GM19467 (cell line): ENCODE measurements around the gene DAZAP1.
"Not testable (repeated sequence)": the region's sequence is repeated elsewhere in the genome, so short reads cannot be mapped to it uniquely, and the experiment has no call there.

ENCODE experiments used
- ATAC-seq: cut with Tn5 transposase; IDR thresholded peaks from one replicate; pipeline ENCODE4 v1.9.1; 2021; ENCODE audit warnings: mild to moderate bottlenecking, moderate library complexity; ENCODE audit not compliant: unreplicated experiment

DAZAP1 gene

DNA sequence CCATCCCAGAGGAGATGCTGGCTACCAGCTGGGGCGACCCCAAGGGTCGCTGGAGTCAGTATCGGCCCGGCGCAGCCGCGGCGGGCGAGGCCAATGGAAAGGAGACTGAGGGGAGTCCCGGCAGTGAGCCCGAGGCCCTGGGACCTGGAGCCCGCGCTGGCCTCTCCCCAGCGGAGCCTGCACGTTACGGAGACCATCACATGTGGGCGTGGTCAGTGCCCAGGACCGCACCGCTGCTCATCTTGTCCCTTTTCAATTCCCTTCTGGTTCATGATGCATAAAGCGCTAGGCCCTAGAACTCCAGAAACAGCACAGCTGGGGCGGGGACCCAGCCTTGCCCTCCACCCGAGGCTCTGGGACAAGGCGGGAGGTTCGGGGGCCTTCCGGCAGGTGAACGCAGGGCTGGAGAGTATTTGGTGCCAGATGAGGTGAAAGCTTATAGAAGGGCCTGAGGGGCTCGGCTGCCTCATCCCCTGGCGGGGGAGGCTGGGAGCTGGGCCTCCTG is 63.7 kb downstream of the DAZAP1 start:
- no peak for ATAC-seq

- no peak for ATAC-seq
These were observed 64.3 kb downstream of the DAZAP1 start for GRCh38 chr19:1471515-1472160.

DNA sequence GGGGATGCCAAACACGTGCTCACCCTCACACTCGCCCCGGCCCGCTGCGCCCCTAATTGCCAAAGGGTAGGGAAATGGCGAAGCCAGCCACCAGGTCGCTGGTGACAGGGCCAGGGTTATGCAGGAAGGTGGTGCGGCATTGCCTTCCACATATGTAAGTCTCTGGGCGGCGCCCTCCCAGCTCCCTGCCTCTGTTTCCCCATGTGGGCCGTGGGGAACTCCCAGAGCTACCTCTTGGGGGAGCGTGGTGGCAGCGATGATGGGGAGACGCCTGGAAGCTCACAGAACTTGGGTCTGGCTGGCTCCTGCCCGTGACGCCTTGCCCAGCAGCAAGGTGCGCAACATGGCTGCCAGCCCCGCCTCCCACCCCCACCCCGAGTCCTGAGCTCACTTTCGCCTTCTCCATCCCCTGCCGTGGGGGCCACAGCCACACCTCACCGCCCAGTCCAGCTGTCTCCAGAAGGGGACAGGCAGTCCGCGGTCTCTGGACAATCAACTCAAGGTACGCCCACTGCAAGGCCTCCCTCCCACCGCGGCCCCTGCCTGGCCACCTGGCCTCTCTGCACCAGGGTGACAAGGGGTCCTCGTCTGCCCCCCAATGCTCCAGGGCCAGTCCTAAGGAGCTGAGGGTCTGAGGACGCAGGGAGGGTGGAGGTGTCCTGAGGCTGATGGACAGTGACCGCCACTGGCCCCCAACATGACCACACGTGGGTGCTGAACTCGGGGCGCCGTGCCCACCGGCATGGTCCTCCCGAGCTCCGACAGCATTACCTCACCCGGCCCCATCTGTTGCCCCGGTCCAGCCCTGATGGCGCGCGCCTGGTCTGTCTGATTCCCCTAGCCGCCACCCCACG is 65.1 kb downstream of the DAZAP1 start:
- no peak for ATAC-seq

GRCh38 chr19:1473085-1473851 is 65.9 kb downstream of the DAZAP1 start:
- no peak for ATAC-seq

DNA sequence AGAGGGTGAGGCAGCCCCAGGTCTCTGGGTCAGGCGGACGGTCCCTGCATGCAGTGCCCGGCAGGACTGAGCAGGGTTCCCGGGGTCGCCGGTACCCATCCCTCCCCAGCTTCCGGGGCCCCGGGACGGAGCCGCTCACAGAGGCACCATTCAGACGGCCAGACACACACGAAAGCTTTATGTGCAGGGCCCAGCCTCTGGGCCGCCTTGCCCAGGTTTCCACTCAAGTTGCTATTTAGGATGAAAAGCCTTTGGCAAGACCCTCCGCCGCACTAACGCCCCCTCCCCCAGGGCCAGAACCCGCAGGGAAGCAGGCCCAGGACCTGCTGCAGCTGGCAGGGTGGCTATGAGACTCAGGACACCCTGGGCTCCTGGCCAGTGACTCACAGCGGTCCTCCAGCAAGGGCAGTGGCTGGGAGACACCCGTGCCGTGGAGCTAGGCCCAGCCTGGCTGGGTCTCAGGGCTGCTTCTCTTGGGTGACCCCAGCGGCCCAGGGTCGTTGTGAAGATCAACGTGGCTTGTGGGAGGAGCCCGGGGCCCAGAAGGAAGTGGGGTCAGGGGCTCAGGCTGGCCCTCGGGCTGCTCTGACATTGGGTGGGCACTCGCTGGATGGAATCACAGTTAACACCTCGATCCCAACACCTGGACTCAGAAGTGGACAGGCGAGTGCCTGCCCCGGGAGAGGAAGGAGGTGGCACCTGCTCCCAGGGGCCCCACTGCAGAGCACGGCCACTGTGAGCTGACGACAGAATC is 66.8 kb downstream of the DAZAP1 start:
- no peak for ATAC-seq

DNA sequence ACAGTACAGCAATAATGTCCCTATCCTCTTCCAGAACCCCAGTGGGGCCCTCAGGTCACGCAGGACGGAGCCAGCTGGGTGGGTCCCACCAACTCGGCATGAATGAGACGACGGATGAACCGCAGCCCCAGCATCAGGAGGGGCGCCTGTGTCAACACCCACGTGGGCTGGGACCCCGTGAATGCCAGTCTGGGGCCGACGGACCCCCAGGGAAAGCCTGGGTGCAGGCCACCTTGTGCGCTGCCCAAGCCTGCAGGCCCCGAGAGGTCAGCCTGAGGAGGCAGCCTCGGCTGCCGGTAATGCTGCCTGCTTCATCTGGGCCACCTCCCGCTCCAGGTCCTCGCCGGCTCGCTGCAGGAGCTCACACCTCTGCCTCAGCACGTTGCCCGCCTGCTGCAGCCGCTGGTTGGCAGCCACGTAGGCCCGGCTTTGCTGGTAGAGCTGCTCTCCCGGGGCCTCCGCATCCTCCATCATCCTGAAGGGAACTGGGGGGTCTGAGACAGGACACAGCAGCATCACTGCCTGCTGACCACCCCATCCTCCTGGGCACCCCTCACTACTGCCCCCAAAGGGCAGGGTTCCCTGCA is 67.5 kb downstream of the DAZAP1 start:
- ATAC-seq = no peak

DNA sequence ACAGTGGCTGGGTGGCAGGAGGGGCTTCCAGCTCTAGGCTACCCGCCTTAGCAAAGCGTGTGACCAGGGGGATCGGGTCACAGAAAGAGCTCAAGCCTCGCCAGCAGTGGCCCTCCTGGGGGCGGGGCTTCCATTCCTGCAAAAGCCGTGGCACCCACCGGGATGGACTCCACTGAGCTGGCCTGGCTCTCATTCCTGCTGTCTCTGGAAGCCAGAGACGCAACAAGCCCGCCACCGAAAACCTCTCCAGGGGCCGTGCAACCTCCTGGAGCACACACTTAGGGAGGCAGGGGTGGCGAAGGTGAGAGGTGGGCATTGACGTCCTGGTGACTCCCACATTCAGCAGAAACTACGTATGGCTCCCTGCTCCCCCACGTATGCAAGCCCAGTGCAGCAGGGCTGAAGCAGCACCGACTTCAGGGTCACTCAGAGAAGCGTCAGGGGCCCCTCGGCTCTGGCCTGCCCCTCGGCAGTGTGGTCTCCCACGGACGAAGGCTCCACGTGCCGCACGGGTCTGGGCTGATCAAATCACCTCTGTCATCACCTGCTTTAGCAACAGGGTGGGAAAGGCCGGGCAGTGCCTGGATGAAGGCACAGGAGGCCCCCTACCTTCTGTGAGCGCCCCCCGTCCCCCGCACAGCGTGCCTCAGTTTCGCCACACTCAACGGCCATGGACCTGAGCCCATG is 68.5 kb downstream of the DAZAP1 start:
- no peak for ATAC-seq

GRCh38 chr19:1477056-1477455 is 69.7 kb downstream of the DAZAP1 start:
- ATAC-seq = not testable (repeated sequence)

DNA sequence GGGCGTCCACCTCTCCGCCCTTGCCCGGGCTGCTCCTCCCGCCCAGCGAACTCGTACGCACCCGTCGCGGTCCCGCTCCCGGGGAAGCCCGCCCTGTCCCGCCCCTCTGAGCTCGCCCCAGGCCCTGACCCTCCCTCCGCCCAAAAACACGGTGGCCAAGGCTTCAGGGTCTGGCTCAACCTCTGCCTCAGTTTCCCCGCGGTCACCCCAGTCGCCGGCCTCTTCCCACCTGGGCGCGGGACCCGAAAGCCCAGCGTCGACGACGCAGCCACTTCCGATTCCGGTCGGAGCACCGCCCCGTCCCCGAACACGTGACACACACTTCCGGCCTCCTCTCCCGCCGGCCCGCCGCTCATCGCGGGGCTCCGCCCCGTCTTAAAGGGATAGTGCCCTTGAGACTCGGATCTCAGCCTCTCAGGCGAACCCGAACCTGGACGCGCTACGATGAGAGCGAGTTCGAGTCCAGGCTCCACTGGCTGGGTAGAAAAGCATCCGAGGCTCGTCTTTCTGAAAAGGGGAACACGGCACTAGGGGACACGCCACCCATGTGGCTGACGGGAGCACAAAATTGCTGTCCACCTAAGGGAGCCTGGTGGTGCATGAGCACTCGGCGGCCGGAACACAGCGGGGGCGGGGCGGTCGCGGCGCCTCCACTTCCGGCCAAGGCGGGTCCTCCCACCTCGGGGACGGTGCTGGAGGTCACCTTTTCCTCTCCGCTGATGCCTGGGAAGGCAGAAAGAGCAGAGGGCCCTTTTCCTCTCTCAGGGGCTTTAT is 71.7 kb downstream of the DAZAP1 start, which contains the start of gene C19orf25:
Gene C19orf25, minus strand, starts transcription at position 282 of the 774 bp plus-strand sequence. CDS start 312 bp downstream, outside the sequence.
- peak; percentile 66 for ATAC-seq

DNA sequence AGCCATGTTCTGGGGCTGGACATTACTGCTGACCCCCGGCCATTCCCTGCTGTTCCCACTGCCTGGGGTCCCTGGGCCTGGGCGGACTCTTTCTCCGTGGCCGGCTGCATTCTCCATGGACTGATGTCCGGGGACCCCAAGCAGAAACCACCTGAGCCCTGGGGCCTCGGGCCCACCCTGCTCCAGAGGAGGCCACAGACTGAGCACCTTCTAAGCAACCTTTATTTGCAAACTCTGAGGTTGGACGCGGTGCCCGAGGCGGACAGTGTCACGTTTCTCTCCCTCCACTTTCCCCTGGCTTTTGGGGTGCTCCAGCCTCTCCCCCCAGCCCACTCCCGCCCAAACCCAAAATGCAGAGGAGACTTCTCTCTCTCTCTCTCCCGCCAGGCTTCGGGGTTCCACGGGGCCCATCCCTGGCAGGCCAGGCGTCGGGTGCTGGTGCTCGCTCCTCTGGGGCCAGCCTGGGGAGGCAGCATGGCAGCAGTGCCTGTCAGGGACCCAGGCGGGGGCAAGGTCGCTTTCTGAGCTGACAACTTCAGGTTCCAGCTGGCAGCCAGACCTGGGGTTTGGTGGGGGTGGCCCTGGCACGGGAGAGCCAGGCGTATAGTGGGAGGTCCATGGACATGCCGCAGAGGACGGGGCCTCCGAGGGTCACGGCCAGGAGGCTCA is 74.0 kb downstream of the DAZAP1 start:
- ATAC-seq = no peak

DNA sequence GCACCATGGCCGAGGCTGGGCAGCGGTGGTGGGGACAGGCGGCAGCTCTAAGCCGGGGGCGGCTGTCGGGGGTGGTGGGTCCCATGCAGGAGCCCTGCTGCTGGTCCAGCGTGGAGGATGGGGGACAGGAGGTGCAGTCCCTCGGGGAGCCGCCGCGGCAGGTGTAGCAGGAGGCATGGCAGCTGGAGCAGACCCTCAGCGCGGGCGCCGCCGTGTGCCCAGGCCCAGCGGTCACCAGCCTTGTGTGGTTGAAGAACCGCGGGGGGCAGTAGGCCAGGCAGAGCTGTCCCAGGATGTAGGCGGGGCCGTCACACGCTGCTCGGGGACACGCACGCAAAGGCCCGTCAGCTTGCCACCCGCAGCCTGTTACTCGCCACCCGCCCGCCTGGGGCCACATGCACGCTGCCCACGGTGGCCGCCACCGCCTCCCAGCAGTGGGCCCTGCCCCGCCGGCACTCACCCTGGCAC is 74.5 kb downstream of the DAZAP1 start:
- no peak for ATAC-seq

DNA sequence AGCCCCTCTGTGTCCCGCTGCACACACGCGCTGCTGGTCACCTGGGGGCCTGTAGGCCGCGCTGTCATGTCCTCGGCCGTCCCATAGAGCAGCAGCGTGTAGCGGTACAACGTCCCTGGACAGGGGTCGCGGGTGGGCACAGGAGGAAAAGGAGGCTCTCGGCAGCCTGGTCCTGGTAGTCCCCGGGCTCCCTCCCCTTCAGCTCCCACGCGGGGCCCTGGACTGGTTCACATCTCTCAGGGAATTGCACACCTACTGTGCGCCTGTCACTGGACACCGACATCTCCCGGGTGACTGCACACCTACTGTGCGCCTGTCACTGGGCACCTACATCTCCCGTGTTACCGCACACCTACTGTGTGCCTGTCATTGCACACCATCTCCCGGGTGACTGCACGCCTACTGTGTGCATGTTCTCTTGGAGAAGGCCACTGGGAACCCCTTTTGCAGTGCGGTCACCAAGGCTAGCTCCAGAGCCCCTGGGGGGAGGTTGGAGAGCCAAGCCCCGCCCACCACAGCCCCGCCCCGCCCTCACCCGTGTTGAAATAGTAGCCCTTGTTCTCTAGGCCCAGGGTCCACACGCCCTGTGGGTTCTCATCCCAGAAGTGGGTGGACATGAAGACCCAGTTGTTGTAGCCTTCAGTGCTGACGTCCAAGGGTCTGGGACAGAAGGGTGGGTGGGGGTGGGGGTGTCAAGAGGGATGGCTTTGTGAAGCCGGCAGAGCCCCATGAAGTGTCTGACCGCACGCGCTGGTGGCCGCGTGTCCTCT is 75.2 kb downstream of the DAZAP1 start:
- ATAC-seq = no peak

GRCh38 chr19:1483131-1483978 is 76.0 kb downstream of the DAZAP1 start:
- ATAC-seq = no peak

DNA sequence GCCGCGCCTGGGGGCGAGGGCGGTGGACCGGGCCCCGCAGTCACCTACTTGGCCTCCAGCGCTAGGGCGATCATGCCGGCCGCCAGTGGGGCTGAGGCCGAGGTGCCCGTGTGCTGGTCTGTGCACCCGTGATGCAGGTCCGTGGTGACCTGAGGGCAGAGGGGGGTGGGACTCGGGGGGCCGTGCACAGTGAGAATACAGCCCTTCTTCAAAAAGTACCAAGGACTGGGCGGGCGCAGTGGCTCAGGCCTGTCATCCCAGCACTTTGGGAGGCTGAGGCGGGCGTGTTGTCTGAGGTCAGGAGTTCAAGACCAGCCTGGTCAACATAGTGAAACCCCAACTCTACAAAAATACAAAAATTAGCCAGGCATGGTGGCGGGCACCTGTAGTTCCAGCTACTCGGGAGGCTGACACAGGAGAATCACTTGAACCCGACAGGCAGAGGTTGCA is 76.6 kb downstream of the DAZAP1 start:
- ATAC-seq = no peak
